Endothelial cell (in vitro differentiated cells): ENCODE results near the gene FAM20C. TPM values are rescaled to one million over a fixed set of nuclear protein-coding genes. Genes with fewer than 3 reads are reported as not detected.

Experiments used
- DNase-seq: peaks from one replicate; pipeline ENCODE4 v3.0.0; 2021; ENCODE audit warnings: low spot score
- H3K27ac Mint-ChIP-seq: one replicate; pipeline ENCODE4 v1.8.0; 2021; ENCODE audit warnings: mixed read lengths, inconsistent platforms; ENCODE audit not compliant: unreplicated experiment
- H3K27me3 Mint-ChIP-seq: one replicate; pipeline ENCODE4 v1.8.0; 2021; ENCODE audit warnings: mild to moderate bottlenecking, moderate library complexity, mixed read lengths, inconsistent platforms; ENCODE audit not compliant: unreplicated experiment
- H3K36me3 Mint-ChIP-seq: one replicate; pipeline ENCODE4 v1.8.0; 2021; ENCODE audit warnings: mild to moderate bottlenecking, low read depth, mixed read lengths, inconsistent platforms; ENCODE audit not compliant: unreplicated experiment
- H3K4me1 Mint-ChIP-seq: one replicate; pipeline ENCODE4 v1.8.0; 2021; ENCODE audit warnings: mild to moderate bottlenecking, mixed read lengths, inconsistent platforms; ENCODE audit not compliant: unreplicated experiment
- H3K4me3 Mint-ChIP-seq: one replicate; pipeline ENCODE4 v1.8.0; 2021; ENCODE audit warnings: mild to moderate bottlenecking, mixed read lengths, inconsistent platforms; ENCODE audit not compliant: unreplicated experiment
- H3K9me3 Mint-ChIP-seq: one replicate; pipeline ENCODE4 v1.8.0; 2021; ENCODE audit warnings: mixed read lengths, inconsistent platforms; ENCODE audit not compliant: unreplicated experiment
- CTCF ChIP-seq: fragments of 200-600 bp; sonication (generic); IDR thresholded peaks from one replicate; pipeline ENCODE4 v1.5.0; 2021; ENCODE audit warnings: antibody characterized with exemption; ENCODE audit not compliant: unreplicated experiment
- total RNA-seq: library from RNA; stranded (reverse); fragmentation: NEBNext Ultra II Directional; extraction: Animal tissue kit (Norgen Biotek cat#: 25700); gene quantifications from one replicate; pipeline ENCODE4 v1.2.1, GENCODE V29; 2021; ENCODE audit not compliant: unreplicated experiment

FAM20C gene
- total RNA-seq, 1 donor from 2014 or later = 3.1 TPM

GRCh38 chr7:195830-196128 is 3.4 kb downstream of the FAM20C start:
- TF ChIP-seq CTCF = no peak
- H3K9me3 Mint-ChIP-seq = no peaks in the 10 kb centered on the region
- DNase-seq = no peak
- H3K27ac Mint-ChIP-seq = no peak overlapping the region
- H3K36me3 Mint-ChIP-seq = no peaks in the 10 kb centered on the region
- H3K4me1 Mint-ChIP-seq = peaks cover 11% of the 10 kb centered on the region
- H3K4me3 Mint-ChIP-seq = no peak overlapping the region
- H3K27me3 Mint-ChIP-seq = peaks cover 18% of the 10 kb centered on the region

GRCh38 chr7:196283-196682 is 3.9 kb downstream of the FAM20C start:
- no peak overlapping the region for H3K4me3 Mint-ChIP-seq
- TF ChIP-seq CTCF = no peak
- no peaks in the 10 kb centered on the region for H3K9me3 Mint-ChIP-seq
- H3K36me3 Mint-ChIP-seq = no peaks in the 10 kb centered on the region
- H3K4me1 Mint-ChIP-seq = peaks cover 11% of the 10 kb centered on the region
- DNase-seq = no peak
- no peak overlapping the region for H3K27ac Mint-ChIP-seq
- peaks cover 15% of the 10 kb centered on the region for H3K27me3 Mint-ChIP-seq

GRCh38 chr7:196778-197321 is 4.5 kb downstream of the FAM20C start:
- no peak for DNase-seq
- TF ChIP-seq CTCF = no peak
- H3K4me3 Mint-ChIP-seq = no peak overlapping the region
- H3K9me3 Mint-ChIP-seq = no peaks in the 10 kb centered on the region
- H3K27me3 Mint-ChIP-seq = peaks cover 13% of the 10 kb centered on the region
- peaks cover 8% of the 10 kb centered on the region for H3K4me1 Mint-ChIP-seq
- no peak overlapping the region for H3K27ac Mint-ChIP-seq
- no peaks in the 10 kb centered on the region for H3K36me3 Mint-ChIP-seq

GRCh38 chr7:197413-198335 is 5.3 kb downstream of the FAM20C start:
- peaks cover 13% of the 10 kb centered on the region for H3K27me3 Mint-ChIP-seq
- no peak for DNase-seq
- peaks cover 8% of the 10 kb centered on the region for H3K4me1 Mint-ChIP-seq
- H3K36me3 Mint-ChIP-seq = no peaks in the 10 kb centered on the region
- H3K4me3 Mint-ChIP-seq = peak overlapping the region; percentile 39
- no peak for TF ChIP-seq CTCF
- no peaks in the 10 kb centered on the region for H3K9me3 Mint-ChIP-seq
- H3K27ac Mint-ChIP-seq = no peak overlapping the region

GRCh38 chr7:199483-200249 is 7.3 kb downstream of the FAM20C start:
- H3K4me1 Mint-ChIP-seq = peaks cover 3% of the 10 kb centered on the region
- DNase-seq = no peak
- H3K36me3 Mint-ChIP-seq = no peaks in the 10 kb centered on the region
- no peak for TF ChIP-seq CTCF
- no peak overlapping the region for H3K27ac Mint-ChIP-seq
- peaks cover 10% of the 10 kb centered on the region for H3K27me3 Mint-ChIP-seq
- H3K9me3 Mint-ChIP-seq = no peaks in the 10 kb centered on the region
- no peak overlapping the region for H3K4me3 Mint-ChIP-seq
